GM12891 (cell line): ENCODE measurements around the gene PPP6C.

Experiments used
- PAX5 ChIP-seq: IDR thresholded peaks from 2 replicates; pipeline ENCODE4 v1.6.1; 2011; ENCODE audit warnings: low read length, moderate library complexity, mild to moderate bottlenecking; ENCODE audit not compliant: insufficient read depth, severe bottlenecking
- POLR2A ChIP-seq: IDR thresholded peaks from 2 replicates; pipeline ENCODE4 v1.6.1; 2011; ENCODE audit warnings: low read depth, low read length, control low read depth
- POLR2AphosphoS5 ChIP-seq: IDR thresholded peaks from 2 replicates; pipeline ENCODE4 v1.6.1; 2011; ENCODE audit warnings: low read depth, low read length, control low read depth
- POU2F2 ChIP-seq: IDR thresholded peaks from 2 replicates; pipeline ENCODE4 v1.6.1; 2011; ENCODE audit warnings: low read depth, mild to moderate bottlenecking, control low read depth, low read length, moderate library complexity
- SPI1 ChIP-seq: IDR thresholded peaks from 2 replicates; pipeline ENCODE4 v1.6.1; 2011; ENCODE audit warnings: low read depth, low read length, control low read depth
- TAF1 ChIP-seq: IDR thresholded peaks from 2 replicates; pipeline ENCODE4 v1.6.1; 2011; ENCODE audit warnings: low read depth, low read length, control low read depth

- TF ChIP-seq TAF1 (no peak), POU2F2 (no peak), POLR2AphosphoS5 (no peak), POLR2A (no peak), SPI1 (no peak), PAX5 (no peak)
Measured at GRCh38 chr9:125100822-125101221, 88.8 kb downstream of the PPP6C start.
